ENCODE measurements around the gene KRT31.

GRCh38 chr17:41392278-41392677, 5.1 kb downstream of the KRT31 start:
- TF ChIP-seq CTCF (IDR thresholded peaks at IDR 0.05; ENCODE audit: low read depth, low read length) (no peak), EZH2phosphoT487 (IDR thresholded peaks at IDR 0.05; ENCODE audit: low read depth) (no peak)
